Hepatocyte (in vitro differentiated cells): ENCODE results near the gene CLSTN3. TPM values are rescaled to one million over a fixed set of nuclear protein-coding genes. Genes with fewer than 3 reads are reported as not detected.

Experiments used
- DNase-seq: peaks from one replicate; pipeline ENCODE4 v3.0.0-alpha.2; 2016; ENCODE audit warnings: low spot score
- H2AFZ ChIP-seq: fragments of 200-600 bp; sonication (generic); 2 replicates; pipeline ENCODE4 v1.6.0; 2016; ENCODE audit warnings: antibody characterized with exemption, mild to moderate bottlenecking
- H3K27ac ChIP-seq: fragments of 200-600 bp; sonication (generic); 2 replicates; pipeline ENCODE4 v1.5.1; 2016; ENCODE audit warnings: mild to moderate bottlenecking
- H3K27me3 ChIP-seq: fragments of 200-600 bp; sonication (generic); 2 replicates; pipeline ENCODE4 v1.6.1; 2016
- H3K36me3 ChIP-seq: fragments of 200-600 bp; sonication (generic); replicated peaks from 2 replicates; pipeline ENCODE4 v1.5.1; 2016; ENCODE audit warnings: low read depth; ENCODE audit not compliant: insufficient read depth
- H3K4me1 ChIP-seq: fragments of 200-600 bp; sonication (generic); 2 replicates; pipeline ENCODE4 v1.5.1; 2016; ENCODE audit warnings: mild to moderate bottlenecking, moderate library complexity; ENCODE audit not compliant: insufficient read depth
- H3K4me2 ChIP-seq: fragments of 200-600 bp; sonication (generic); 2 replicates; pipeline ENCODE4 v1.6.0; 2016
- H3K4me3 ChIP-seq: fragments of 200-600 bp; sonication (generic); 2 replicates; pipeline ENCODE4 v1.5.1; 2016; ENCODE audit warnings: mild to moderate bottlenecking
- H3K79me2 ChIP-seq: fragments of 200-600 bp; sonication (generic); 2 replicates; pipeline ENCODE4 v1.6.0; 2017; ENCODE audit warnings: mild to moderate bottlenecking
- H3K9me2 ChIP-seq: fragments of 200-600 bp; sonication (generic); replicated peaks from 2 replicates; pipeline ENCODE4 v1.6.0; 2017; ENCODE audit warnings: mild to moderate bottlenecking; ENCODE audit not compliant: insufficient read depth
- H3K9me3 ChIP-seq: fragments of 200-600 bp; sonication (generic); 2 replicates; pipeline ENCODE4 v1.5.1; 2016; ENCODE audit warnings: low read depth, mild to moderate bottlenecking
- H4K20me1 ChIP-seq: fragments of 200-600 bp; sonication (generic); 2 replicates; pipeline ENCODE4 v1.6.0; 2016; ENCODE audit warnings: mild to moderate bottlenecking; ENCODE audit not compliant: insufficient read depth, poor library complexity, severe bottlenecking
- EZH2 ChIP-seq: fragments of 200-600 bp; sonication (generic); IDR thresholded peaks from 2 replicates; pipeline ENCODE4 v1.6.1; 2016; ENCODE audit warnings: antibody characterized with exemption, mild to moderate bottlenecking, borderline replicate concordance
- EZH2phosphoT487 ChIP-seq: fragments of 200-600 bp; sonication (generic); IDR thresholded peaks from one replicate; pipeline ENCODE4 v1.6.1; 2018; ENCODE audit warnings: antibody characterized with exemption, mild to moderate bottlenecking, low read depth, moderate library complexity; ENCODE audit not compliant: unreplicated experiment, severe bottlenecking
- WGBS: methylation state at CpG from one replicate; pipeline ENCODE4 v1.1.6; 2016; ENCODE audit warnings: low lambda C conversion rate; ENCODE audit errors: missing lambda C conversion rate; 5-methylcytosine and 5-hydroxymethylcytosine counted together
- polyA plus RNA-seq: library from polyadenylated mRNA; unstranded; fragments of >200 nt; fragmentation: Nextera tagmentation; extraction: Ambion mirVana; gene quantifications from 2 replicates; pipeline ENCODE4 v1.2.1, GENCODE V29; 2016
- total RNA-seq: library from RNA; depleted of rRNA; stranded (reverse); fragments of >200 nt; gene quantifications from 2 replicates; pipeline ENCODE4 v1.2.3, GENCODE V29; 2014
- TF ChIP-seq, protein P1 (sequence below): fragments of 200-600 bp; sonication (generic); IDR thresholded peaks from 2 replicates; pipeline ENCODE4 v1.5.1; 2016; ENCODE audit warnings: antibody characterized with exemption, mild to moderate bottlenecking; ENCODE audit not compliant: poor library complexity

Gene CLSTN3
- total and polyA plus RNA-seq, 2 experiments from 2014 or later, result 37.8 to 57.0 TPM

GRCh38 chr12:7157391-7157790 is 27.2 kb downstream of the CLSTN3 start:
- 97% methylated on average over 17 of the region's 17 CpGs for WGBS
- no peaks in the 10 kb centered on the region for H3K27me3 ChIP-seq

GRCh38 chr12:7158781-7159609 is 28.8 kb downstream of the CLSTN3 start:
- TF ChIP-seq, protein P1, sequence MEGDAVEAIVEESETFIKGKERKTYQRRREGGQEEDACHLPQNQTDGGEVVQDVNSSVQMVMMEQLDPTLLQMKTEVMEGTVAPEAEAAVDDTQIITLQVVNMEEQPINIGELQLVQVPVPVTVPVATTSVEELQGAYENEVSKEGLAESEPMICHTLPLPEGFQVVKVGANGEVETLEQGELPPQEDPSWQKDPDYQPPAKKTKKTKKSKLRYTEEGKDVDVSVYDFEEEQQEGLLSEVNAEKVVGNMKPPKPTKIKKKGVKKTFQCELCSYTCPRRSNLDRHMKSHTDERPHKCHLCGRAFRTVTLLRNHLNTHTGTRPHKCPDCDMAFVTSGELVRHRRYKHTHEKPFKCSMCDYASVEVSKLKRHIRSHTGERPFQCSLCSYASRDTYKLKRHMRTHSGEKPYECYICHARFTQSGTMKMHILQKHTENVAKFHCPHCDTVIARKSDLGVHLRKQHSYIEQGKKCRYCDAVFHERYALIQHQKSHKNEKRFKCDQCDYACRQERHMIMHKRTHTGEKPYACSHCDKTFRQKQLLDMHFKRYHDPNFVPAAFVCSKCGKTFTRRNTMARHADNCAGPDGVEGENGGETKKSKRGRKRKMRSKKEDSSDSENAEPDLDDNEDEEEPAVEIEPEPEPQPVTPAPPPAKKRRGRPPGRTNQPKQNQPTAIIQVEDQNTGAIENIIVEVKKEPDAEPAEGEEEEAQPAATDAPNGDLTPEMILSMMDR, result no peak
- TF ChIP-seq EZH2 (no peak), EZH2phosphoT487 (no peak)
- Histone ChIP-seq H3K27me3 (no peaks in the 10 kb centered on the region), H3K4me2 (no peak overlapping the region), H2AFZ (no peak overlapping the region), H3K36me3 (no peaks in the 10 kb centered on the region), H3K27ac (no peak overlapping the region), H3K9me2 (no peaks in the 10 kb centered on the region), H3K4me1 (no peaks in the 10 kb centered on the region), H3K4me3 (no peak overlapping the region), H4K20me1 (no peaks in the 10 kb centered on the region), H3K9me3 (no peaks in the 10 kb centered on the region), H3K79me2 (no peaks in the 10 kb centered on the region)
- DNase-seq, result no peak
- WGBS, result 77% methylated on average over 9 of the region's 10 CpGs

More at GRCh38 chr12:7157391-7157790, 27.2 kb downstream of the CLSTN3 start:
- no peaks in the 10 kb centered on the region for H3K36me3 ChIP-seq
- TF ChIP-seq EZH2 (no peak), EZH2phosphoT487 (no peak)
- TF ChIP-seq, protein P1, result no peak
- no peaks in the 10 kb centered on the region for H3K9me3 ChIP-seq
- no peak overlapping the region for H3K4me2 ChIP-seq
- no peaks in the 10 kb centered on the region for H3K4me1 ChIP-seq
- H3K27ac ChIP-seq, result no peak overlapping the region
- no peaks in the 10 kb centered on the region for H3K9me2 ChIP-seq
- DNase-seq, result no peak
- no peak overlapping the region for H3K4me3 ChIP-seq
- H2AFZ ChIP-seq, result no peak overlapping the region
- H4K20me1 ChIP-seq, result no peaks in the 10 kb centered on the region
- no peaks in the 10 kb centered on the region for H3K79me2 ChIP-seq

GRCh38 chr12:7160183-7160582 is 30.0 kb downstream of the CLSTN3 start:
- TF ChIP-seq EZH2phosphoT487 (no peak), EZH2 (no peak)
- TF ChIP-seq, protein P1, result no peak
- no peaks in the 10 kb centered on the region for H3K9me2 ChIP-seq
- no peaks in the 10 kb centered on the region for H3K79me2 ChIP-seq
- no peak overlapping the region for H3K4me2 ChIP-seq
- 89% methylated on average over 6 of the region's 7 CpGs for WGBS
- no peak for DNase-seq
- H3K27me3 ChIP-seq, result no peaks in the 10 kb centered on the region
- H3K27ac ChIP-seq, result no peak overlapping the region
- no peak overlapping the region for H2AFZ ChIP-seq
- no peaks in the 10 kb centered on the region for H3K36me3 ChIP-seq
- H3K9me3 ChIP-seq, result no peaks in the 10 kb centered on the region
- no peaks in the 10 kb centered on the region for H3K4me1 ChIP-seq
- H4K20me1 ChIP-seq, result no peaks in the 10 kb centered on the region
- H3K4me3 ChIP-seq, result no peak overlapping the region
